ENCODE data around the gene AVPR1A.

Gene AVPR1A

DNA sequence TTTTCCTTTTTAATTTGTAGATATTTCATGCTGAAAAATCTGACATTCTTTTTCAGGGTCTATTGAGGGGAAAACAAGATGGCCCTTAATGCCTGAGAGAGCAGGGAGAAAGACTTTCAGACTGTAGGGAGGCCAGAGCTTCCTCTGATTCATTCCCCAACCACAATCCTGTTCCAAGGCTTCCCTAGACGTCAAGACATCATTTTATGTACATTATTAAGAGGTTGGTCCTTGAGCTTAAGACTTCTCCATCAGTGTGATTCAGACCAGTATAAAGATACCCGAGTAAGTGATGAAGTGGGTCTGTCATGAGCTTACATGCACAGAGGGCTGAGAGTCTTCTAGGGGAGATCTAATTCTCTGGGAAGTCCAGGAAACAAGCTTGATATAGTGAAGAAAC lies 57.3 kb downstream of the AVPR1A start:
- DNase-seq (ENCODE audit: low read depth) = no peak

DNA sequence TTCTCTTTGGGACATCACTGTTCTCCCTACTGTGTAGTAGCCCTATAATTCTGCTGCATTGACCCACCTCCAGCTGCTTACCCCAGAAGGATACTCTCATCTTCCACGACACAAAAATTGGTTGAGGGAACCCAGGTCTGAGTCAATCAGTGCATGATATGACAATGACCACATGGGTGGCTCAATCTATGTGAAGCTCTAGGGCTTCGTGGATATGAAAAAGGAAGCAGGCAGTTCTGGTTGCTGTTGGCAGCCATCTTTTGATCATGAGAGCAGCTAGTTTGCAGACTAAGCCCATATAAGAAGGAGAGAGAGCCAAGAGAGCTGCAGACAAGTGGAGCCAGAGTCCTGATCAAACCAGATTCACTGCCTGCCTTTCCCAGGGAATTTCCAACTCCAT lies 57.9 kb downstream of the AVPR1A start:
- no peak for DNase-seq (ENCODE audit: low read depth)
